ENCODE results near the gene GLYATL1. TPM values are rescaled to one million over a fixed set of nuclear protein-coding genes. Genes with fewer than 3 reads are reported as not detected.

The GLYATL1 gene
- total RNA-seq, 1 experiment from 2014 or later, result not detected

GRCh38 chr11:58968251-58968711, 29.0 kb downstream of the GLYATL1 start:
- no TSS peak for BruUV-seq (replicated peaks)
- no peak overlapping the region; a peak in 1 of 4 replicates for H3K4me3 ChIP-seq (ENCODE audit: low read depth in 2 of 2, low read length in 2 of 2)
- in situ Hi-C loops (cut with HindIII; ENCODE audit: low pct_unique_long_range_greater_than_20kb, low sequenced_read_pairs), result no loop called here

GRCh38 chr11:58977470-58977869, 38.2 kb downstream of the GLYATL1 start:
- Histone ChIP-seq H3K4me3 (ENCODE audit: low read depth in 2 of 2, low read length in 2 of 2) (no peak overlapping the region), H3K4me1 (ENCODE audit: control insufficient read depth, insufficient read depth, low read length) (no peaks in the 10 kb centered on the region), H3K27ac (ENCODE audit: low read length) (no peak overlapping the region), H3K36me3 (ENCODE audit: control insufficient read depth, insufficient read depth, low read length) (no peaks in the 10 kb centered on the region), H3K27me3 (ENCODE audit: control insufficient read depth, insufficient read depth, low read length) (no peaks in the 10 kb centered on the region), H3K9me3 (ENCODE audit: control insufficient read depth, insufficient read depth, low read depth, low read length) (no peaks in the 10 kb centered on the region)
- intact Hi-C loops (cut with micrococcal nuclease; ENCODE audit: unreplicated experiment) (no loop called here), in situ Hi-C loops (cut with HindIII; ENCODE audit: low pct_unique_long_range_greater_than_20kb, low sequenced_read_pairs) (no loop called here)
- ATAC-seq (no peak), DNase-seq (ENCODE audit: low read depth, low spot score) (no peak)
- BruUV-seq (replicated peaks), result no TSS peak
- no peak for TF ChIP-seq CTCF (IDR thresholded peaks at IDR 0.05)
- TF ChIP-seq SIN3A (IDR thresholded peaks at IDR 0.05; ENCODE audit: borderline replicate concordance, insufficient read depth, low read depth, low read length), result no peak
- TF ChIP-seq POLR2AphosphoS5 (IDR thresholded peaks at IDR 0.05; ENCODE audit: low read depth, low read length), result no peak
- TF ChIP-seq REST (IDR thresholded peaks at IDR 0.05; ENCODE audit: insufficient read depth in 1 of 2, low read depth in 2 of 2, low read length in 1 of 2), result no peak
- no peak for TF ChIP-seq TCF7L2 (IDR thresholded peaks at IDR 0.05; ENCODE audit: low read depth, low read length)
- CTCF ChIA-PET, result no interaction called here
- POLR2A ChIA-PET, result no interaction called here

More at GRCh38 chr11:58968251-58968711, 29.0 kb downstream of the GLYATL1 start:
- Histone ChIP-seq H3K27me3 (ENCODE audit: control insufficient read depth, insufficient read depth, low read length) (0 out of 2 replicates have a peak, but pooled peaks cover 2% of the 10 kb centered on the region), H3K36me3 (ENCODE audit: control insufficient read depth, insufficient read depth, low read length) (no peaks in the 10 kb centered on the region), H3K27ac (ENCODE audit: low read length) (no peak overlapping the region), H3K9me3 (ENCODE audit: control insufficient read depth, insufficient read depth, low read depth, low read length) (no peaks in the 10 kb centered on the region), H3K4me1 (ENCODE audit: control insufficient read depth, insufficient read depth, low read length) (no peaks in the 10 kb centered on the region)
- intact Hi-C loops (cut with micrococcal nuclease; ENCODE audit: unreplicated experiment), result no loop called here
- TF ChIP-seq TCF7L2 (IDR thresholded peaks at IDR 0.05; ENCODE audit: low read depth, low read length) (no peak), SIN3A (IDR thresholded peaks at IDR 0.05; ENCODE audit: borderline replicate concordance, insufficient read depth, low read depth, low read length) (no peak), REST (IDR thresholded peaks at IDR 0.05; ENCODE audit: insufficient read depth in 1 of 2, low read depth in 2 of 2, low read length in 1 of 2) (no peak), CTCF (IDR thresholded peaks at IDR 0.05) (no peak), POLR2AphosphoS5 (IDR thresholded peaks at IDR 0.05; ENCODE audit: low read depth, low read length) (no peak)
- DNase-seq (ENCODE audit: low read depth, low spot score) (no peak), ATAC-seq (0 out of 2 replicates have a peak, but pooled peaks have one; percentile 34)
- CTCF ChIA-PET, result no interaction called here
- POLR2A ChIA-PET, result no interaction called here
